ENCODE data around the gene LARP1.

GRCh38 chr5:154783774-154784460, 28.7 kb downstream of the LARP1 start:
- no peak for TF ChIP-seq JUND (IDR thresholded peaks at IDR 0.05; ENCODE audit: low read depth, low read length)
- TF ChIP-seq CTCF (IDR thresholded peaks at IDR 0.05 in 2 of 3, conservative IDR thresholded peaks at IDR 0.05 in 1 of 3; ENCODE audit: control insufficient read depth in 2 of 3, extremely low read depth in 1 of 3, insufficient read depth in 1 of 3, low read depth in 3 of 3, low read length in 3 of 3) = no peak
- no peak for TF ChIP-seq MAX (IDR thresholded peaks at IDR 0.05; ENCODE audit: low read depth, low read length)
- TF ChIP-seq HDAC2 (IDR thresholded peaks at IDR 0.05) = no peak
- TF ChIP-seq CBX3 (IDR thresholded peaks at IDR 0.05; ENCODE audit: borderline replicate concordance, low read depth) = no peak
- TF ChIP-seq IRF3 (IDR thresholded peaks at IDR 0.05) = no peak
- no peak for TF ChIP-seq FOXK2 (IDR thresholded peaks at IDR 0.05)
- no peak for TF ChIP-seq NR2C2 (IDR thresholded peaks at IDR 0.05; ENCODE audit: borderline replicate concordance, control insufficient read depth, insufficient read length, low read depth)
- no peak for TF ChIP-seq NRF1 (conservative IDR thresholded peaks at IDR 0.05; ENCODE audit: low read depth, low read length)
- no peak for TF ChIP-seq MXI1 (IDR thresholded peaks at IDR 0.05; ENCODE audit: low read depth, low read length)
- no peak for TF ChIP-seq MLLT1 (IDR thresholded peaks at IDR 0.05)
- no peak for TF ChIP-seq ZNF687 (IDR thresholded peaks at IDR 0.05)
- no peak for TF ChIP-seq POLR2AphosphoS5 (IDR thresholded peaks at IDR 0.05; ENCODE audit: low read length)
- no peak for TF ChIP-seq MYC (IDR thresholded peaks at IDR 0.05; ENCODE audit: insufficient read depth, insufficient read length, insufficient replicate concordance, low read length, severe bottlenecking)

Measured in GM12878 (cell line).